Muscle of back (tissue), 11 donors: ENCODE measurements around the gene RBM23. TPM values are rescaled to one million over a fixed set of nuclear protein-coding genes. Genes with fewer than 3 reads are reported as not detected.
"Not testable (repeated sequence)": the region's sequence is repeated elsewhere in the genome, so short reads cannot be mapped to it uniquely, and the experiment has no call there.

Source experiments
- DNase-seq, 3 donors: peaks; one replicate each; pipeline versions ENCODE4 v3.0.0 to v3.0.0-alpha.2; 2013
- polyA plus RNA-seq, 10 donors: library from polyadenylated mRNA; unstranded; fragments of 120-200 nt; gene quantifications; one replicate each; pipeline ENCODE4 v1.2.1, GENCODE V29; 2013; ENCODE audit not compliant: insufficient read length in 10 of 10

The RBM23 gene
- polyA plus RNA-seq, 10 donors: 49.2 to 64.7 (median 54.2) TPM

DNA sequence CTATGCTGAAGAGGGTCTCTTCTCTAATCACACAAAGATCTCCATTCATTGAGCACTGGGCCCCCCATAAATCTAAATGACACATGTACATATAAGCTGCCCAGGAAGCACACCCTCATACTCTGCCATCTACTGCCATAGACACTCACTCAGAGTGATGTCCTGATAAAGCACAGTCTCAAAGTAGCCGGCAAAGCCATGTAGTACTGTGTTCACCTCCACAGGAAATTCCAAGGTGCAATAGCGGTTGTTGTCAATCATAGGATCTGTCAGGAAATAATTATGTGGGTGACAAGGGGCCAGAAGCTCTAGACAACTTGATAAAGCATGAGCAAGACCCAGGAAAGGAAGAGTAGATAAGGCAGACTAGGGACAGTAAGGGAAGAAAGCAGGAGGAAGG lies 3.3 kb upstream of the RBM23 start:
- DNase-seq: no peak

DNA sequence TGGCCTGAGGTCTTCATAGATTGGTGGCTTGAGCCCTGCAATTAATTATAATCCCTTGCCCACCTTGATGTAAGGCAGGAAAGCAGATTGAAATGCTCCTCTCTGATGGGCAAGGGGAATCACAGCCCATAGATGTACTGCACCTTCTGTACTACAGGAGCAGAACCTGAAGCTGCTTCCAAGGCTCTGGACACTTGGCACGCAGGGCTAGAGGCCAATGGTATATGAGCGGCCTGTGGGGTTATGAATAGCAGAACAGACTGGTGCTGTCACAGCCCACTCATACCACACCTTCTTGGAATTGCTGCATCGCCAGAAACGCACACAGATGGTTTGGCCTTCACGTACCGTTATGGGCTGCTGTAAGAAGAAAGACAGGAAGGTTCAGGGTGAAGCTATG lies 1.7 kb upstream of the RBM23 start:
- DNase-seq: no peak

DNA sequence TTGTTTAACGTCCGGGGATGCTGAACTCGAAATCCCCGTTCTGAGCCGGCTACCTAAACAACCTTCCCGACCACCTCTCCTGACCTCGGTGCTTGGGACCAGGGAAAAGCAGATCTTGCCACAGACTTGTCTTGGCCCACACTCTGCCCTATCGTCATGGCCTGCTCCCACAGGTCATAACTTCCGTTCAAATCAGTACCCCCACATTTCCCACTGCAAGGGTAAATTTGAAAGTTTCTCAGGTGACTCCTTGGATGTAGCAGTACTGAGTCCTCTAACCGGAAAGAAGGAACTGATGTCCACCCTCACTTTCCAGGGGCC lies 612 bp upstream of the RBM23 start:
- no peak for DNase-seq

DNA sequence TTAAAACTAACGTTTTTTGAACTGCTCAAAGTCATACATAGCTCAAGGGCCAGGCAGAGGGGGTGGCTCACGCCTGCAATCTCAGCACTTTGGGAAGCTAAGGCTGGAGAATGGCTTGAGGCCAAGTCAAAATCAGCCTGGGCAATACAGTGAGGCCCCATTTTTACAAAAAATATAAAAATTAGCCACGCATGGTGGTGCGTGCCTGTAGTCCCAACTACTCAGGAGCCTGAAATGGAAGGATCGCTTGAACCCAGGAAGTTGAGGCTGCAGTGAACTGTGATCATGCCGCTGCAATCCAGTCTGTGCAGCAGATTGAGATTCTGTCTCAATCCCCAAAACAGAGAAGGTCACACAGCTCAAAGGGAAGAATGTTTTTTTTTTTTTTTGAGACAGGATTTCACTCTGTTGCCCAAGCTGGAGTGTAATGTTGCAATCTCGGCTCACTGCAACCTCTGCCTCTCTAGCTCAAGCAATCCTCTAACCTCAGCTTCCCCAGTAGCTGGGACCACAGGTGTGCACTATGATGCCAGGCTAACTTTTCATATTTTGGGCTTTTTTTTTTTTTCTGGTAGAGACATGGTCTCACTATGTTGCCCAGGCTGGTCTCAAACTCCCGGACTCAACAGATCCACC lies 2.9 kb downstream of the RBM23 start:
- no peak for DNase-seq

- not testable (repeated sequence) for DNase-seq
These were observed 4.1 kb downstream of the RBM23 start for GRCh38 chr14:22914836-22915235.

DNA sequence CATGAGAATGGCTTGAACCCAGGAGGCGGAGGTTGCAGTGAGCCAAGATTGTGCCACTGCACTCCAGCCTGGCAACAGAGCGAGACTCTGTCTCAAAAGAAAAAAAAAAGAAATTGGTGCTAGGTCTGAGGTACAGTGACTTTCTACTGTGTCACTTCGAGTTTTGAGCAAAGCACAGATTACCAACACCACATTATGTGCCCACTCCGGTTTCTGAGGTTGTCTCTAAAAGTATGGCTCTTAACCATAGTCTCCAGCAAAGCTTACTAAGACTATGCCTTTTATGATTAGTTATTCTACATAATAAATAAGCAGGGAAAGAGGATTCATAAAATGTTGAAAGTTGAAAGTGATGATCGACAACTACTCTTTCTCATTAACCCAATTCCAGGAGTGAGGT lies 8.0 kb downstream of the RBM23 start:
- no peak for DNase-seq

DNA sequence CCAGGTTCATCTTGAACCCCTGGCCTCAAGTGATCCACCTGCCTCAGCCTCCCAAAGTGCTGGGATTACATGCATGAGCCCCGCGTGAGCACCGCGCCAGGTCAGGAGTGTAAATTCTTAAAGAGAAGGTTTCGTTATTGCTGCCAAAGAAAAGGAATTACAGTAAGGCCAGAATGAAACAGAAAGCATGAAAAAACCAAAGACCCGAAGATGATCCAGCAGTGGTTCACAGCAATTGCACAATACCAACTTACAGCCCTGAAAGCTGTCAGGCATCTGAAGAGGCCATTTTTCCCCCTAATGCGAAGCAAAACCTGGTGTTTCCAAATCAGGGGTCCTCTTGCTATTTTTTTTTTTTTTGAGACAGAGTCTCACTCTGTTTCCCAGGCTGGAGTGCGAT lies 10.3 kb downstream of the RBM23 start:
- no peak for DNase-seq

GRCh38 chr14:22907429-22907828 lies 11.5 kb downstream of the RBM23 start:
- DNase-seq: no peak

DNA sequence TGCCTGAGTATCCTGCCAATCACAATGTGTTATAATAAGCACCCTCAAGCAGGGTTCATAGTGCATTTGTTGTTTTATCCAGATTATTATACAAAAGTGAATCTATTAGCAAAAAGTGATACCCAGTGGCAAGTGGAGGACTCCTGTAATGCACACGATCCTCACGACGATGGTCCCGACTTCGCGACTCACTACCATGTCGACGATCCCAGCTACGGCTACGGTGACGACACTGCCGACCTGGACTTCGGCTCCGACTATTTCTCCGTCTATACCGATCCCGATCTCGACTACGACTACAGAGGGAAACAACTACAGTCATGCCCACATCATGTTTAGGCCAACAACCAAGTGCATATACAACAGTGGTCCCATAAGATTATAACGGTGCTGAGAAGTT lies 12.9 kb downstream of the RBM23 start:
- no peak for DNase-seq

- DNase-seq: no peak
These were observed 13.3 kb downstream of the RBM23 start for GRCh38 chr14:22905627-22906026.

GRCh38 chr14:22903742-22904087 lies 15.2 kb downstream of the RBM23 start:
- DNase-seq: no peak

GRCh38 chr14:22901799-22902198 lies 17.1 kb downstream of the RBM23 start:
- DNase-seq: no peak

DNA sequence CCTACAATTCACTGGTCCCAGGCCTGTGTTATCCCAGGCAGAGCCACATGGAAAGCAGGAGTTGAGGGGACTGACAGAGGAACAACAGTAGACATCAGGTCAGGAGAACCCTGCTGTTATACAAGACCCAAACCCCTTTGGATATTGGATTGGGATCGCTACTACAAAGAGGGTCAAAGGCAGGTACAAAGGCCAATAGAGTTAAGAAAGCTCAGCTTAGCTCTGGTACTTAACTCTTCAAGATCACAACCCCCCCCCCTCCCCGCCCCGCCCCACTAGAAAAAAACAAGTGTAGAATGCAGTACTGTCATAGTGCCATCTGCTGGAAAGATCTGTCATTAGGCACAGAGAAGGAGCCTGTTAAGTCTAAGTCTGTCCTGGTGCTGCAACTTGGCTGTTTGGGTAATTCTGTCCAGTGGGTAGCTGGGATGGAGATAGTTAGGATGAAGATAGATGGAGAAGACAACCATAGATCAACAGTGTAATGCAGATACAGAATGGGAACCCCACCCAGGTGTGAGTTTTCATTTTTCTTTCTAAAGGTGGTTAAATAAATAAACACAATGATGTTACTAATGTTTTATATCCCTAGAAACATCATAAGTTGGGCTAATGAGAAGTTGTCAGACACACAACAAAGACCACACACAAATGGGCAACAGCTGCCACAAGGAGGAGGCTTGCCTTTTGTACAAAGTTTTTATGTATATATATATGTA lies 18.7 kb downstream of the RBM23 start:
- peak; percentile 59 to 82 (median 67) for DNase-seq

DNA sequence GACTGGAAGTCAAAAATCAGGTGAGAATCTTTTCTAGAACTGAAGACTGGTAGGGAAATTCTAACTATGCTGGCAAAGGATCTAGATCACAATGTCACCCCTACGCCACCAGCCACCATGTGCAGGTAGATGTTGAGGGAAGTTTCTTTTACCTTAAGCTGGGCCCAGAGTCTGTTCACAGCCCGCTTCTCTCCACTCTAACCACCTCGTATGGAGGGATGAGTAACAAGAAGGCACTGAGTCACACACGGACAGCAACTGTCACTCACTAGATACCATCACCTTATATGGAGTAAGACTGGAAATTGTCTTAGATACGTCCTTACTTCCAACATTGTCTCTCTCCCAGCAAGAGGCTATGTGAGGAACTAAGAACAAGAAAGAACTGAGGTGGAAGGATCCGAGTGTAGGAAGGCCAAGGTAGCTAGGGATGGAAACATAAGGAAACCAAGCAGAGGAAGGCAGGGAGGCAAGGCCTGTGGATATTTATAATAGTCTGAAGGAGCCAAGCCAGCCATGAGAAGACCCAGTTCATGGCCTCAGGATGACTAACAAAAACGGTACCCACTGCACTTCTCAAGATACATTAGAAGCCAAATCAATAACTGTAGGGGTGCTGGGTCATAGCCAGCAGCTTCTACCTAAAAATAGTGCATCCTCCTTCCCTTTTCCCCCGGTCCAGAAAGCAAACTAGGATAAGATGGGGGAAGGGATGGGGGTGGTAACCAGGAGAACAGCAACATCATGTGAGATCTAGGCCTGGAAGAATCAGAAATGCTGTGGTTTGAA lies 20.5 kb downstream of the RBM23 start:
- peak in 1 of 3 donors; percentile 72 for DNase-seq

GRCh38 chr14:22897357-22897756 lies 21.6 kb downstream of the RBM23 start:
- DNase-seq: no peak

- no peak for DNase-seq
These were observed 22.2 kb downstream of the RBM23 start for GRCh38 chr14:22896760-22897159.

DNA sequence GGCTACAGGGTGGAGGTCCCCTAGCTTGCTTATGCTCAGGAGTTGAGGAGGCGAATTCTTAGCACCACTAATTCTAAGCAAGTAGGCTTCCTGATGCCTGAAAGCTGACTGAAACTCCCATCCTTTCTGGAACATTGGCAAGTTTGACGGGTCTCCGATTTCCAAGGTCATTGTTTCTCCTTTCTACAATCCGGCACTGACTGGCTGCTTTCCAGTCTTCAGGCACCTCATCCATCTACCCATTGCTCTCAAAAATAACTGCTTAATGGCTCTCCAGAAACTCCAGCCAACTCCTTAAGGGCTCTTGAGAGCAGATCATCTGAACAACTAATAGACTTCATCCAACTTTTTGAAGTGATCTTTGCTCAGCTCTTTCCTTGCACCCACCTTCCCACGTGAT lies 22.6 kb downstream of the RBM23 start:
- no peak for DNase-seq

- DNase-seq: no peak
These were observed 23.5 kb downstream of the RBM23 start for GRCh38 chr14:22895402-22895801.

GRCh38 chr14:22893706-22894105 lies 25.2 kb downstream of the RBM23 start:
- no peak for DNase-seq

DNA sequence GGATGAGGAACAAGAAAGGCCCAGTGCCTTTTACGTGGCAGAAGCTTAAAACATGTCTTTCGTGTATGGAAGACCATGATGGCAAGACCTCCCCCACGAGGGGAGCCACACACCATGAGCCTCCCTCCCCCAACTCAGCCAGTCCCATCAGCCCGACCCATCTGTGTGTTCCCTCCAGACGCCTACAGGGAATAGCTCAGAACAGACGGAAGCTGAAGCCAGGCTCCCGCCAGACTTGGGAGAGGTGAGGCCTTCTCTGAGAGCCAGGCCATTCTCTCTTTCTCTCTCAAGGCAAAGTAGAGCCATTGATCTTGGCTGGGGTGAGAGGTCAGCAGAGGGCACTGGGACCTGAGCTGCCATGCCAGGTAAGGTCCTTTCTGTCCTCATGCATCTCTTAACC lies 26.5 kb downstream of the RBM23 start:
- no peak for DNase-seq

DNA sequence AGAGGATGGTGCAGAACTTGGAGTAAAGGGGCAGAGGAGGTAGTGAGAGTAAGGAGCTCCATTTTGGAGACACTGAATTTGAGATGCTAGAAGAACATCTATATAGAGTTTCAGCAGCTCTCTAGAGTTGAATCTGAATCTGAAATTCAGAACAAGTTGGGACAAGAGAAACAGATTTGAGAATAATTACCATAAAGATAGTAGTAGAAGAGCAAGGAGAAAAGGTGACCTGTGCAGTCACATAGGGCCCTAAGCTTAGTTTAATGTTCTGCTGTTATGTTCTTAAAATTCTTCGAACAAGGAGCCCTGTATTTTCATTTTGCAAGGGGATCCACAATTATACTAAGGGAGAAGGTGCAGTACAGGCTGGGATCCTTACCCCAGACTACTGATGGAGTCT lies 28.5 kb downstream of the RBM23 start:
- DNase-seq: no peak

DNA sequence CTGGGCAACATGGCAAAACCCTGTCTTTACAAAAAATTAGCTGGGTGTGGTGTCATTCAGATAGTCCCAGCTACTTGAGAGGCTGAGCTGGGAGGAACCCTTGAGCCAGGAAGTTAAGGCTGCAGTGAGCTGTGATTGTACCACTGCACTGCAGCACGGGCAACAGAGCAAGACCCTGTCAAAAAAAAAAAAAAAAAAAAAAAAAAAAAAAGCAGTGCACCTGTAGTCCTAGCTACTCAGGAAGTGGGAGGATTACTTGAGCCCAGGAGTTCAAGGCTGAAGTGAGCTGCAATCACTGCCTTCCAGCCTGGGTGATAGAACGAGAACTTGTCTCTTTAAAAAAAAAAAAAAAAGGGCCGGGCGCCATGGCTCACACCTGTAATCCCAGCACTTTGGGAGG lies 30.3 kb downstream of the RBM23 start:
- no peak for DNase-seq

- no peak for DNase-seq
These were observed 31.0 kb downstream of the RBM23 start for GRCh38 chr14:22887990-22888378.
